Measurements from ENCODE around the gene LYST.
A peak's percentile ranks its signal among the peaks of the same experiment; 100 is the strongest.
"Not testable (repeated sequence)": the region's sequence is repeated elsewhere in the genome, so short reads cannot be mapped to it uniquely, and the experiment has no call there.

LYST gene, protein sequence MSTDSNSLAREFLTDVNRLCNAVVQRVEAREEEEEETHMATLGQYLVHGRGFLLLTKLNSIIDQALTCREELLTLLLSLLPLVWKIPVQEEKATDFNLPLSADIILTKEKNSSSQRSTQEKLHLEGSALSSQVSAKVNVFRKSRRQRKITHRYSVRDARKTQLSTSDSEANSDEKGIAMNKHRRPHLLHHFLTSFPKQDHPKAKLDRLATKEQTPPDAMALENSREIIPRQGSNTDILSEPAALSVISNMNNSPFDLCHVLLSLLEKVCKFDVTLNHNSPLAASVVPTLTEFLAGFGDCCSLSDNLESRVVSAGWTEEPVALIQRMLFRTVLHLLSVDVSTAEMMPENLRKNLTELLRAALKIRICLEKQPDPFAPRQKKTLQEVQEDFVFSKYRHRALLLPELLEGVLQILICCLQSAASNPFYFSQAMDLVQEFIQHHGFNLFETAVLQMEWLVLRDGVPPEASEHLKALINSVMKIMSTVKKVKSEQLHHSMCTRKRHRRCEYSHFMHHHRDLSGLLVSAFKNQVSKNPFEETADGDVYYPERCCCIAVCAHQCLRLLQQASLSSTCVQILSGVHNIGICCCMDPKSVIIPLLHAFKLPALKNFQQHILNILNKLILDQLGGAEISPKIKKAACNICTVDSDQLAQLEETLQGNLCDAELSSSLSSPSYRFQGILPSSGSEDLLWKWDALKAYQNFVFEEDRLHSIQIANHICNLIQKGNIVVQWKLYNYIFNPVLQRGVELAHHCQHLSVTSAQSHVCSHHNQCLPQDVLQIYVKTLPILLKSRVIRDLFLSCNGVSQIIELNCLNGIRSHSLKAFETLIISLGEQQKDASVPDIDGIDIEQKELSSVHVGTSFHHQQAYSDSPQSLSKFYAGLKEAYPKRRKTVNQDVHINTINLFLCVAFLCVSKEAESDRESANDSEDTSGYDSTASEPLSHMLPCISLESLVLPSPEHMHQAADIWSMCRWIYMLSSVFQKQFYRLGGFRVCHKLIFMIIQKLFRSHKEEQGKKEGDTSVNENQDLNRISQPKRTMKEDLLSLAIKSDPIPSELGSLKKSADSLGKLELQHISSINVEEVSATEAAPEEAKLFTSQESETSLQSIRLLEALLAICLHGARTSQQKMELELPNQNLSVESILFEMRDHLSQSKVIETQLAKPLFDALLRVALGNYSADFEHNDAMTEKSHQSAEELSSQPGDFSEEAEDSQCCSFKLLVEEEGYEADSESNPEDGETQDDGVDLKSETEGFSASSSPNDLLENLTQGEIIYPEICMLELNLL (N-terminal part only)

DNA sequence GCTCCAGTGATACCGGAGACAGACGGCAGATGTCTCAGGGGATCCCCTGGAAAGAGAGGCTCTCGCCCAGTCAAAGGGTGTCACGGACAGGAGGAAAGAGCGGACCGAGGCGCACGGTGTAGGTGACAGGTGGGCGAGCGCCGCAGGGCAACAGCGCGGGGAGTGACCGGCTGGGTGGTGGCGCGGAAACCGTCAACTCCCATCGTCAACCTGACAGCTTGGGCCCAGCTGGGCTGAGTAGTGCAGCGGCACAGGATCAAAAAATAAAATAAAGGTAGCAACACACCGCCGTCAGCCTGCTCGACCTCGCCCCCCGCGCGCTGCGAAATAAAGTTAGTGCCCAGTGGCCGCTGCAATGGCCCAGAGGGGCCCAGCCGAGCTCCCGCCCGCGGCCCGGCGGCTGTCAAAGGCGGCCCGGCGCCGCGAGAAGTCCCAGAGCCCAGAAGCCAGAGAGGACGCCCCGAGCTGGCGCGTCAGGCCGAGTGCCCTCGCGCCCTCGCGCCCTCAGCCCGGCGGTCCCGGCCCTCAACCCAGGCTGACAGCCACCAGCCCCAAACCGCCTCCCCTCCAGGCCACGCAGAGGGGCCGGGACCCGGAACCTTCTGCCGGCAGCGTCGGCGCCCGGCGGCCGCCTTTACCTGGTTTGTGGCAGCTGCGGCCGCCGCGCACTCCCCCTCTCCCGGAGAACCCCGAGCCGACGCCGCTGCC lies at the start of gene LYST:
TSS of gene LYST (minus strand) at position 702 of the 708 bp plus-strand sequence. CDS start 36,489 bp downstream, outside the sequence.
- no peak for DNase-seq (ENCODE audit: low read depth)

DNA sequence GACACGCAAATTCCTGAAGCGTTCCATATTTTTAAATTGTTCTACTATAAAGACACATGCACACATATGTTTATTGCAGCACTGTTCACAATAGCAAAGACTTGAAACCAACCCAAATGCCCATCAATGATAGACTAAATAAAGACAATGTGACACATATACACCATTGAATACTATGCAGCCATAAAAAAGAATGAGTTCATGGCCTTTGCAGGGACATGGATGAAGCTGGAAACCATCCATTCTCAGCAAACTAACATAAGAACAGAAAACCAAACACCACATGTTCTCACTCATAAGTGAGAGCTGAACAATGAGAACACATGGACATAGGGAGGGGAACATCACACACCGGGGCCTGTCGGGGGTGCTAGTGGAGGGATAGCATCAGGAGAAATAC lies 48.8 kb upstream of the LYST start:
- not testable (repeated sequence) for DNase-seq (ENCODE audit: low read depth)

DNA sequence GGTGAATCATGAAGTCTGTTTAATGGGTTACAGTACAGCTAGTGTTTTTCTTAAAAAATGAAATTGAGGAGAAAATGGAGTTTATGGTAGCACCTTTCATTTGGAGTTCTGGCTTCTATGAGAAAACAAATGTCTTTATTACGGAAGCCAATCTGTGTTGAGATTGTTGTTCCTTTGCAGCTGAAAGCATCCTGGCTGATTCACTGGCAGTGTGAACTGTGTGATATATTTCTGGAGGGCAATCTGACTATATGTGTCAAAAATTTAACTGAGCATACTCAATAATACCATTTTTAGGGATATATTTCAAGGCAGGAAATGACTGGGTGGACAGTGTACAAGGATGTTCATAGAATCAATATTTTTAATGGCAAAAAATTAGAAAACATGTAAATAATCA lies 46.6 kb upstream of the LYST start:
- DNase-seq (ENCODE audit: low read depth): no peak

DNA sequence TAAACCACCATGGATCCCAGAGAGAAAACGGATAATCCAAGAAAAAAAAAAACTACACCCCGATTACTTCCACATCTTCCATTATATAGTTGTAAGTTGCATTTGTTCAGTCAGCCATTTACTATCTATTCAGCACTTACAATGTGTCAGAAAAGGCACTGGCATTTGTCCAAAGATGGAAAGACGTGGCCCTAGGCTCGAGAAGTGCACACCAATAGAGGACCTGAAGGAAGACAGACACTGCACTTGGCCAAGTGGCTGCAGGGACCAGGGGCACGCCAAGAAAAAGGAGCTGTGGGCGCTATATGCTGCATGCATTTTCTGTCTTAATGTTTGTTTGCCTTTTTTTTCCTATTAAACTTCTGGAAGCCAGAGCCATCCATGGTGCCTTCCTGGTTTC lies 45.2 kb upstream of the LYST start:
- DNase-seq (ENCODE audit: low read depth): no peak

DNA sequence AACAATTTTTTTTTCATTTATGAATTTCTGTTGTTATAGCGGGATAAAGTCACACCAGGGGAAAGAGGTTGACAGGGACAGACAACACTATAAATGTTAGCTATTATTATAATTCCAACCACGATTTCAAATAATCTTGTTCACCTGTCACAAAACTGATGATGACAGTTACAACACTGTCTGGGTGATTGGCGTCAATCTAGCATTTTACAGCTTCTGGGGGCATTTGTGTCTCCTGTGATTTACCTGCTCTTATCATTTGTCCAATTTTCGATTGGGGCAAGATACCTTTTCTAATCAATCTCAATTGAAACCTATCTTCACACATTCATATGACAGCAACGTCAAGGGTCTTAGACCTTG lies 44.6 kb upstream of the LYST start:
- no peak for DNase-seq (ENCODE audit: low read depth)

DNA sequence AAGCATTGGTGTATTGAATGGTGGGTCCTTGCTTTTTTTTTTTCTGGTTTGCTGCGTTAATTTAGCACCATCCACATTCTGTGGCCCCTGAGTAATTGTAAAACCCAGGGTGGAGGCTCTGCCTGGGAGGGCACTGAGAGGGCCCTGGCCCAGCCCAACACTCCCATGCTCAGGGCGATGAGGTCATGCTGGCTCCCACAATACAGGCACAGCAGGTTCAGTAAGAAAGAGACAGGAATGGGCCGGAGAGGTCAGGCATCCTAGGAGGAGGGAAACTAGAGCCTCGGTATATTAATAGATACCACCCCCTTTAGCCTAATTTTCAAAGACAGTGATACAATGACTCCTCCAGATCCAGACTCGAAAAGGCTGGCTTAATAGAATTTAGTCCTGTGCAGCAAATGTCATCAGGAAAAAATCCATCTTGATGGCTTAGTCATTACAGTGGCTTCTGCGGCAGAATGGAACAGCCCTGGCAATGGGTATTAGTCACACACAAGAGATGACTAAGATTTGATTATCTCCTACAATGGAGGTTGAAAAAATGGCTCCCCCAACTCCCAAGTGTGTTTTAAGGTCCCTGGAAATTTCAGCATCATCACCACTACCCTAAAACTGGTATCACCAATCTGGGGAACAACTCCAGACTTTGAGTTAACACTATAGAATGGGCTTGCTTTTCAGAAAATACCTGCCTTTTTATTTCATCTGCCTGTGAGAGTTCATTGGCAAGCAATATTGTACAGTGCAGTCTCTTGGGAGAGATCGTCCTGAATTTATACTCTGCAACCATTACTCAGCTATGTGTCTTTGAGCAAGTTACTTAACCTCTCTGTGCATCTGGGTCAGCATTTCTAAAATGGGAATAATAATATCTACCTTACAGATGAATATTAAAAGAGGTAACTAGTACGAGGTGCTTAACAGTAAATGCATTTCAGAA lies 43.9 kb upstream of the LYST start:
- DNase-seq (ENCODE audit: low read depth): peak; percentile 97

DNA sequence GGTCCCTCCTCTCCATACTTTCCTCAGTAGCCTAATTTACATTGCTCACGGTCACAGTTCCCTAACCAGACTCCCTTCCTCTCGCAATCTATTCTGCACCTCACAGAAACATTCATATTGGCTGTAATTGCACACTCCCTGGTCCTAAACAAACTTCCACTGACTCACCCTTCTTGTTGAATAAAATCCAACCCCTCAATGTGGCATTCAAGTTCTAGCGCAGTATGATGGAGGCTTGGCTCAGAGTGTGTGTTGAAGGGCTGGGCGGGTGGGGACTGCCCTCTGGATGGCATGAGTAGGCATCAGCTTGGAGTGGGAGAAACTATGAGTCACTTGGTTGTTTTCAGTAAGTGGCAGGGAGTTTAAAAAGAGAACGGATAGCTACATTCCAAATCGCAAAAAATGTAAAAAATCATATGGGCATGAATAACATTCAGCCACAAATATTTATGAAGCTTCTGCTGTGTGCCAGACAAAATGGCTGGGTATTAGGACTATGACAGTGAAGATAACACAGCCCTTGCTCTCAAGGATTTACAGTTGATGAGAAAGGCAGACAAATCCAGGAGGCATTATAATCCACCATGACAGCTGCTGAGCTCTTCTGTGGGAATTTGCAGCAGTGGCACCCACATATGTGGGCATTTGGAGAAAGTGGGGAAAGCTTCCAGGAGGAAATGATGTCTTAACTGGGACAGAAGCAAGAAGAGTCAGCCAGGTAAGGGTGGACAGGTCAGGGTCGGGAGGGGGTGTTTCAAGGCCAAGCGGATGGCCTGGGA lies 42.2 kb upstream of the LYST start:
- peak; percentile 89 for DNase-seq (ENCODE audit: low read depth)

DNA sequence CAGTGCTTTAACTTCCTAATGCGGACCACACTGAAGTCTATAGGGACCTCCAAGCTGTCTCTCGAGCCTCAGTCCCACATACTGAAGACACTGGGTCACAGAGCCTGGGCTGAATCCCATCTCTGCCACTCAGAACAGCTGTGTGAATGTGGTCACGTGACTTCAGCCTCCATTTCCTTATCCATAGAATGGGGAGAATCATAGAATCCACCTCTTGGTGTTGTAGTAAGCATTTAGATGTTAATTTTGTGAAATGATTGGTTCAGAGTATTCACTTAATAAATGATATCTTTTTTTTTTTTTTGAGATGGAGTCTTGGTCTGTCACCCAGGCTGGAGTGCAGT lies 41.2 kb upstream of the LYST start:
- DNase-seq (ENCODE audit: low read depth): no peak

DNA sequence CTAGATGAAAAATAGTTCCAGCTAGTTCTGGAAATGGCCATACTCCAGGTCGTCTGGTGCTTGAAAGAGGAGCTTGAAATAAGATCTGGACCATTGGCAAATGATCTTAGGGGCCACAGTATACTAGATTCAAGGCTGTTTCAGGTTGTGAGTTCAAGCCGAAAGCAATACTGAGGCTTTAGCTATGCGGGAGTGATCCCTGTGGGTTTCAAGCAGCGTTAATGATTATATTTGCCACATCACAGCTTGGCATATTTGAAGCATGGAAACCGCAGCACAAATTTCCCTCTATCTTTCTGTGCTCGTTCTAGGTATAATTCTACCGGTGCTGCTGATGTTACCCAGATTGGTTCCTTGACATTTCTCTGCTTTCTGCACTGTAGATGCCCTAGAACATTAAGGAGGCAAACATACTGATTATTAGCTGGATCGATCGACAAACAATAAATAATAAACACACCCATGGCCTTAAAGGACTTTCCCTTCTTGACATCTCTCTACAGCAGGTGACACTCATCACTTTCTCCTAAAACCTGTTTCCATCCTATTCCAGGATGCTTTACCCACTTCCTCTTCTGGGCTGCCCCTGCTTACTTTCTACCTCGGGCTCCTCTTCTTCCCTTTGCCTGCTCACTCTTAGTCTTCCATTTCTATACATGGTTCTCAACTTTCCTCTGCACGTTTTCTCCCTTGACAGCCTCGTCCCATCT lies 40.6 kb upstream of the LYST start:
- no peak for DNase-seq (ENCODE audit: low read depth)

DNA sequence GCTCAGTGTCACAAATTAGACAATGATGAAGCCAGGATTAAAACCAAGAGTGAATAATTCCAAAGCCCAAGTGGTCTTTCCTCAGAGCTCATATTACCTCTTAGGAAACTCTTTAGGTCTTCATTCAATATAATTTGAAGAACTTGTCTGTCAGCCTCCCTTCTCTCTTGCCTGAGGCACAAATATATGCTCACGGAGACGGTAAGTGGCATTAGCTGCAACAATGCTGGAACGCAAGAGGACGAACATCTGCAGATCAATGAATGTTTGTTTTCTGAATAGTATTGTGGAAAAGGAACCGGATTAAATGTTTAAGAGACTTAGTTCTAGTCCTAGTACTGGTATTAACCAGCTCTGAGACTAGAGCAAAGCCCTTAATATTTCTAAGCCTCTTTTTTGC lies 39.7 kb upstream of the LYST start:
- no peak for DNase-seq (ENCODE audit: low read depth)

DNA sequence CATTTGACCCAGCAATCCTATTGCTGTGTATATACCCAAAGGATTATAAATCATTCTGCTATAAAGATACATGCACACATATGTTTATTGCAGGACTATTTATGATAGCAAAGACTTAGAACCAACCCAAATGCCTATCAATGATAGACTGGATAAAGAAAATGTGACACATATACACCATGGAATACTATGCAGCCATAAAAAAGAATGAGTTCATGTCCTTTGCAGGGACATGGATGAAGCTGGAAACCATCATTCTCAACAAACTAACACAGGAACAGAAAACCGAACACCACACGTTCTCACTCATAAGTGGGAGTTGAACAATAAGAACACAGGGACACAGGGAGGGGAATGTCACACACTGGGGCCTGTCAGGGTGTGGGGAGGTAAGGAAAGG lies 37.1 kb upstream of the LYST start:
- not testable (repeated sequence) for DNase-seq (ENCODE audit: low read depth)

DNA sequence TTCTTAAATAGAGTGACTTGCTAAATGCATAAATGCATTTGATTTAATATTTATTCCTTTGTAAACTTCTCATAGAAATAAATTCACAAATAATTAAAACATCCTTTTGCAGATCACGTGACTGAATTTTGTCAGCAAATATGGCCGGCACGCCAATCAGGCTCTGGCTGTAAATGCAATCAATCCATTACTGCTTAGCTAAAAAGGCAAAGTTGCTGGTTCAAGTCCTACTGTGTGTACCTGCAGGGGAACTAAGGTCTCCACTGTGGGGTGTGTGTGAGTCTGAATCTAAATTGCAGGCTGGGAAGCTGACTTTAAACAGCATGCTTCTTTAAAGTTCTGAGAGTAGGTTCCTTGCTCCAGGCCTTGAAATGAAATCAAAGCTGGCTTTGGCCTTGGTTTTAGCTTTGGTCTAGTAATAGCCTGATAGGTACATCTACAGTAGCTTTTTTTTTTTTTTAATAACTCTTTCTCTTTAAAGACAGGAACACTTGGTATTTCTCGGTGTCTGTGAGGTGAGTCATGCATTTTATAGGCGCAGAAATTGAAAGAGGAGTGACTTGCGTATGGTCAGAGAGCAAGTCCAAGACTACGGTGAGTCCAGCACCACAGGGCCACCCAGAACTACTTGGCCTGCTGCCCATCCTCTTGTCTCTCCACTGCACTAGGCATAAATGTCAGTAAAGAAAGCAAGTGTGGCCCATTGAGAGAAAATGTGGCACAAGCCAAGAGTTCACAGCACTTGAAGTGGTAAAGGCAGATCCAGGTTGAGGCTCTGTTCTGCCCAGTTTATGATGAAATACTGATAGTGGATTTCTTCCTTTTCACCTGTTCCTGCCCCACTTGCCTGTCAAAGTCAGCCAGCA lies 36.2 kb upstream of the LYST start:
- DNase-seq (ENCODE audit: low read depth): peak; percentile 64

DNA sequence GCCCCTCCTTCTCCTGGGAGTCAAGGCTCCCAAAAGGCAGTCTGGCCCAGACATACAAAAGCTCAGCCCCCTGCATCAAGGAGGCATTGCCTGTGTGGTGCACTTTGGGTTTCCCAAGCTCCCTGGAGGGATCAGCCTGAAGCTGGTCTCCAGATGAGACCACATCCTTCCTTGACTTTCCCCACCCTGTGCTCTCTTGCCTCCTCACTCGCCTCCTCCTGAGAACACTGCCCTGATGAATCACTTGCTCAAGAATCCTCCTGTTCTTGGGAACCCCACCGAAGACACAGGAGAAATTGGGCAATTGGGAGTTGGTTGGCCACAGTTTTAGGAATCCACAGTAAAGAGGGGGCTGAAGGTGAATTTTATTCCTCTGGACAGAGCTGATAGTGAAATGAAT lies 34.8 kb upstream of the LYST start:
- DNase-seq (ENCODE audit: low read depth): peak; percentile 44

DNA sequence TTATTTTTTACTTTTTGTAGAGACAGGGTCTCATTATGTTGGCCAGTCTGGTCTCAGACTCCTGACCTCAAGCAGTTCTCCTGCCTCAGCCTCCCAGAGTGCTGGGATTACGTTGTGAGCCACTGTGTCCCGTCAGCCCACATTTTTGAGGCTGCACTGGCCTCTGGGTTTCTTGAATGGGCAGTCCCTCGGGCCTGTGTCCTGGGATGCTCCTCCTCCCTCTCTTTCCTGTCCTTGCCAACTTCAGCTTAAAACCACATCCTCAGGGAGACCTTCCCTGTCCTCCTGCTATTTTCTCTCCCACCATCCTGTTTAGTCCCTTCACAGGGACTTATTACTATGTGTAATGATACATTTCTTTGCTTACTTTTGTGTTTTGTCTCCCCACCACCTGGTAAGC lies 31.4 kb upstream of the LYST start:
- no peak for DNase-seq (ENCODE audit: low read depth)

DNA sequence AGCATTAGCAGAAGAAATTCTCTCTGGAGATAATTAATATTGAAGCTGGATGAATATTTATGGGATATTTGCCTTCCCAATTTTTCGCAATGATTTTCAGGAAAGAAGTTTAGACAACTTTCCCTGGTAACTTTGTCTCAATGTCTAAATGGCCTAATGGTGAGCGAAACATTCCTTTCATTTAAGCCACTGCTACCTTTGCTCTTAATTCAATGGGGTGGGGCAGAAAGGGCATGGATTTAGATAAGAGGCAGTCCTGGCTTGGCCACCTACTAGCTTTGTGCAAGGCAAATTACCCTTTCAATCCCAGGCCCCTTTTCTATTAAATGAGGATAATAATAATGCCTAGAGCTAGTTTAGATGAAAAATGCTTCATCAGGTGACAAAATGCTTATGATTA lies 27.1 kb upstream of the LYST start:
- DNase-seq (ENCODE audit: low read depth): no peak

DNA sequence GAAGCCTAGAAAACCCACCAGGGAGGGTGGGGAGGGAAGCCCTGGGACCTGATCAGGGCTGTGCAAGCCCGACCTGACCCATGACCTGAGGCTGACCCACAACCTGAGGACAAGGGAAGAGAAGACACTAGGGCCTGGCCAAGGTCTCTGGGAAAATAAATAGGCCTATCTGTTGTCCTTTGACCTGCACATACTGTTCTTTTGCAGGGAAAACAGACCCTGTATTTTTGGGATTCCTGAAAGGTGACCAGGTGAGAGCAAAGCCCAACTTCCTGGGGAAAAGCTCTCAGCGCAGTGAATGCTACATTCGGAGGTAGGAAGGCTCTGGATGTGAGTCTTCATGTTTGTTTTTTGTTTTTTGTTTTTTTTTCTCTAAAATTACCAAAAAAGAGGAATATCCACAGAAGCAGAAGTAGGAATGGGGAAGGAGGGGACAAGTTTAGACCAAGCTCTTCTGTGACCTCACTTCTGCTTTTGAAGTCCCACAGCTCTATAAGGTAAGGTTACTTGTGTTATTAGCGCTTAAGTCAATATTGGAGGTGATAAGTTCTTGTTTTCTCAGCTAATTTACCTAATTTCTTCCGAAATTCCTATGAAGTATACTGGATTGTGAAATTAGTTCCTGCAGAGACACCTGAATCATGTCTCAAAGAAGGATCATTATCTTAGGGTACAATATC lies 26.2 kb upstream of the LYST start:
- no peak for DNase-seq (ENCODE audit: low read depth)

DNA sequence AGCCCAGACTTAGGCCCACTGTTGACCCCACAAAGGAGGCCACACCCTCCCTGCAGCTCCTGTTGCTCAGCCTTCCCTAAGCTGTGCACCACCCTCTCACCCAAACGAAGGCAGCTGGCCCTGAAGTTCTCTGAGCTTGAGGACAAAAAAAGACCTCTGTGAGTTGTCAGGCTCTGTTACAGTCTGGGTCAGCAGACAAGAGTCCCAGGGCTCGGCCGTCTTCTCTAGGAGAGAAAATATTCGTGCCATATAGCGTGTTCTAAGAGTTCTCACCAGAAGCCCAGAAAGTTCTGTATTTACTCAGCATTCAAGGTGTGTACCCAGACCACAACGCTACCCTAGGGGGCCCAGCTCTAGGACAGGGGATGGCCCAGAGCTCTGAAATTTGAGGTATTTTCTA lies 25.5 kb upstream of the LYST start:
- DNase-seq (ENCODE audit: low read depth): no peak

Measured in stromal cell of bone marrow (primary cell).